Measurements from ENCODE around the gene ACER3. TPM values are rescaled to one million over a fixed set of nuclear protein-coding genes. Genes with fewer than 3 reads are reported as not detected.

Gene ACER3
- total and polyA plus RNA-seq, 2 of the 4 experiments (the other 2 are of a cell fraction): 3.5 to 10.0 TPM

- 0 out of 2 replicates have a peak overlapping the region, but pooled peaks have one; percentile 25 for H3K23ac ChIP-seq (ENCODE audit: low read depth, low read length)
- H2BK15ac ChIP-seq (ENCODE audit: low read depth, low read length): no peak overlapping the region
- no peak overlapping the region for H4K91ac ChIP-seq (ENCODE audit: insufficient read depth, low read depth, low read length)
- peaks cover 20% of the 10 kb centered on the region for H3K27me3 ChIP-seq (ENCODE audit: control insufficient read depth, insufficient read depth, low read length)
- no peak overlapping the region for H3K9ac ChIP-seq (ENCODE audit: low read depth, low read length)
- no peaks in the 10 kb centered on the region for H3K4me1 ChIP-seq (ENCODE audit: control insufficient read depth, insufficient read depth, low read length)
- H4K8ac ChIP-seq (ENCODE audit: low read depth in 2 of 2, low read length in 2 of 2): no peak overlapping the region
- H3K36me3 ChIP-seq (ENCODE audit: control insufficient read depth, insufficient read depth, low read length): no peaks in the 10 kb centered on the region
- no peak overlapping the region for H4K5ac ChIP-seq (ENCODE audit: low read depth, low read length)
- ATAC-seq (ENCODE audit: low read depth): no peak
- H3K79me1 ChIP-seq (ENCODE audit: low read depth in 1 of 2, low read length in 2 of 2): no peaks in the 10 kb centered on the region
- intact Hi-C loops (cut with micrococcal nuclease): loop anchor here (10.0 kb wide), 2 partner anchors 500 to 570 kb away; no protein-coding TSS in a partner anchor
- no peak overlapping the region for H3K56ac ChIP-seq (ENCODE audit: extremely low read depth, insufficient read depth, low read length)
- ChIA-PET CTCF (interaction anchor here (1.9 kb wide), 1 partner anchor 124 kb away, joined by 7 read pairs; no protein-coding TSS in a partner anchor), POLR2A (ENCODE audit: unreplicated experiment) (no interaction called here)
- H3K27ac ChIP-seq (ENCODE audit: insufficient read depth, low read length): no peak overlapping the region
- no TSS peak for BruUV-seq (replicated peaks)
- H3K4me3 ChIP-seq (ENCODE audit: insufficient read depth, low read depth, low read length): no peak overlapping the region
- no peak overlapping the region for H2BK5ac ChIP-seq (ENCODE audit: low read depth, low read length, poor library complexity, severe bottlenecking)
- no peak for DNase-seq
- no peak overlapping the region for H2AK9ac ChIP-seq (replicated peaks; ENCODE audit: low read depth, low read length, poor library complexity)
- no peak overlapping the region for H2BK20ac ChIP-seq (ENCODE audit: low read depth, low read length)
- H3K4me2 ChIP-seq (ENCODE audit: low read depth, low read length): no peak overlapping the region
- H2AK5ac ChIP-seq (ENCODE audit: low read depth, low read length): no peak overlapping the region
- H3K4ac ChIP-seq (ENCODE audit: low read depth, low read length): no peak overlapping the region
- in situ Hi-C loops (cut with MboI; ENCODE audit: low sequenced_read_pairs): loop anchor here (25.0 kb wide), 1 partner anchor 307 kb away; no protein-coding TSS in a partner anchor
- H3K18ac ChIP-seq (ENCODE audit: low read depth, low read length): no peak overlapping the region
- H2AFZ ChIP-seq (replicated peaks; ENCODE audit: low read length, poor library complexity): no peak overlapping the region
- no peaks in the 10 kb centered on the region for H3K9me3 ChIP-seq (ENCODE audit: control insufficient read depth, insufficient read depth, low read length)
- H3K14ac ChIP-seq (replicated peaks; ENCODE audit: low read depth, low read length): no peak overlapping the region
- TF ChIP-seq USF2 (IDR thresholded peaks at IDR 0.05; ENCODE audit: low read depth, low read length) (no peak), RAD21 (IDR thresholded peaks at IDR 0.05; ENCODE audit: low read length) (no peak), RCOR1 (IDR thresholded peaks at IDR 0.05; ENCODE audit: insufficient replicate concordance, low read length) (no peak), SMC3 (IDR thresholded peaks at IDR 0.05; ENCODE audit: low read depth, low read length) (no peak), CHD1 (IDR thresholded peaks at IDR 0.05; ENCODE audit: low read depth, low read length) (no peak), CTCF (conservative IDR thresholded peaks at IDR 0.05; ENCODE audit: low read depth, low read length) (no peak), NFE2L2 (IDR thresholded peaks at IDR 0.05; ENCODE audit: low read depth, low read length) (no peak), MAFK (IDR thresholded peaks at IDR 0.05; ENCODE audit: low read depth, low read length) (no peak), POLR2A (IDR thresholded peaks at IDR 0.05; ENCODE audit: low read depth, low read length) (no peak), ELK1 (IDR thresholded peaks at IDR 0.05; ENCODE audit: borderline replicate concordance, low read depth, low read length) (no peak), BHLHE40 (IDR thresholded peaks at IDR 0.05; ENCODE audit: low read depth, low read length) (no peak), CEBPB (IDR thresholded peaks at IDR 0.05; ENCODE audit: low read depth, low read length) (no peak), FOS (IDR thresholded peaks at IDR 0.05; ENCODE audit: low read depth, low read length) (no peak), MXI1 (IDR thresholded peaks at IDR 0.05; ENCODE audit: borderline replicate concordance, low read depth, low read length) (no peak), RFX5 (IDR thresholded peaks at IDR 0.05; ENCODE audit: low read depth, low read length) (no peak), MAZ (IDR thresholded peaks at IDR 0.05; ENCODE audit: borderline replicate concordance, low read depth, low read length) (no peak)
- no peaks in the 10 kb centered on the region; the same call in 1 of the 2 replicates for H4K20me1 ChIP-seq (ENCODE audit: insufficient read depth, low read length)
- dilution Hi-C loops (cut with HindIII; ENCODE audit: low sequenced_read_pairs, unreplicated experiment): no loop called here
- no peaks in the 10 kb centered on the region for H3K9me1 ChIP-seq (ENCODE audit: insufficient read depth, low read length)
- no CpG with 5 or more reads among the region's 2 CpGs for WGBS, 2 experiments (ENCODE audit: extremely low coverage in 2 of 2, insufficient read length in 1 of 2)
- no peak overlapping the region for H2BK120ac ChIP-seq (ENCODE audit: low read depth, low read length)
These were observed 183.6 kb downstream of the ACER3 start for GRCh38 chr11:77044356-77044755.
